SJSA1 (cell line): ENCODE measurements around the gene NTM. TPM values are rescaled to one million over a fixed set of nuclear protein-coding genes. Genes with fewer than 3 reads are reported as not detected.

Experiments
- DNase-seq, 2 experiments: peaks; one replicate each; pipeline ENCODE4 v3.0.0-alpha.2; 2015 to 2020; ENCODE audit warnings: low spot score in 2 of 2, low read depth in 1 of 2
- H3K27ac ChIP-seq: fragments of 250-450 bp; sonication (Bioruptor Pico); 2 replicates; pipeline ENCODE4 v1.5.1; 2020; ENCODE audit warnings: mild to moderate bottlenecking, moderate library complexity
- H3K27me3 ChIP-seq: fragments of 250-450 bp; sonication (Bioruptor Pico); replicated peaks from 2 replicates; pipeline ENCODE4 v1.5.1; 2020; ENCODE audit warnings: mild to moderate bottlenecking, moderate library complexity
- H3K36me3 ChIP-seq: fragments of 250-450 bp; sonication (Bioruptor Pico); 2 replicates; pipeline ENCODE4 v1.5.1; 2020; ENCODE audit warnings: mild to moderate bottlenecking
- H3K4me1 ChIP-seq: fragments of 250-450 bp; sonication (Bioruptor Pico); replicated peaks from 2 replicates; pipeline ENCODE4 v1.6.1; 2021; ENCODE audit warnings: mild to moderate bottlenecking
- H3K4me3 ChIP-seq: fragments of 250-450 bp; sonication (Bioruptor Pico); 2 replicates; pipeline ENCODE4 v1.5.1; 2020; ENCODE audit warnings: mild to moderate bottlenecking
- H3K9me3 ChIP-seq: fragments of 250-450 bp; sonication (Bioruptor Pico); replicated peaks from 2 replicates; pipeline ENCODE4 v1.5.1; 2020; ENCODE audit warnings: mild to moderate bottlenecking
- total RNA-seq: library from RNA; depleted of rRNA; stranded (reverse); fragments of >200 nt; shearing (Covaris generic); gene quantifications from 2 replicates; pipeline ENCODE4 v1.2.3, GENCODE V29; 2014

NTM gene
- total RNA-seq, 1 experiment from 2014 or later = 0.34 TPM

GRCh38 chr11:131852757-131853156 lies 482.3 kb downstream of the NTM start:
- Histone ChIP-seq H3K4me1 (no peaks in the 10 kb centered on the region), H3K27ac (no peak overlapping the region)

GRCh38 chr11:131854391-131854790 lies 484.0 kb downstream of the NTM start:
- Histone ChIP-seq H3K36me3 (no peaks in the 10 kb centered on the region), H3K4me1 (no peaks in the 10 kb centered on the region), H3K4me3 (no peak overlapping the region), H3K27me3 (no peaks in the 10 kb centered on the region), H3K27ac (no peak overlapping the region), H3K9me3 (no peaks in the 10 kb centered on the region)
- DNase-seq = no peak

More at GRCh38 chr11:131852757-131853156, 482.3 kb downstream of the NTM start:
- Histone ChIP-seq H3K9me3 (no peaks in the 10 kb centered on the region), H3K4me3 (no peak overlapping the region), H3K27me3 (no peaks in the 10 kb centered on the region), H3K36me3 (no peaks in the 10 kb centered on the region)
- no peak for DNase-seq

GRCh38 chr11:131855320-131855719 lies 484.9 kb downstream of the NTM start:
- H3K4me1 ChIP-seq = no peaks in the 10 kb centered on the region
- no peak overlapping the region for H3K4me3 ChIP-seq
- no peaks in the 10 kb centered on the region for H3K27me3 ChIP-seq
- no peaks in the 10 kb centered on the region for H3K36me3 ChIP-seq
- H3K27ac ChIP-seq = no peak overlapping the region
- DNase-seq = no peak
- H3K9me3 ChIP-seq = no peaks in the 10 kb centered on the region

- no peaks in the 10 kb centered on the region for H3K27me3 ChIP-seq
- no peak for DNase-seq
- no peaks in the 10 kb centered on the region for H3K4me1 ChIP-seq
- H3K27ac ChIP-seq = no peak overlapping the region
- no peaks in the 10 kb centered on the region for H3K36me3 ChIP-seq
- H3K9me3 ChIP-seq = no peaks in the 10 kb centered on the region
- no peak overlapping the region for H3K4me3 ChIP-seq
Observed at GRCh38 chr11:131857246-131857645, 486.8 kb downstream of the NTM start.

- Histone ChIP-seq H3K36me3 (no peaks in the 10 kb centered on the region), H3K27ac (no peak overlapping the region)
Observed at GRCh38 chr11:131858505-131858904, 488.1 kb downstream of the NTM start.

GRCh38 chr11:131859538-131860210 lies 489.3 kb downstream of the NTM start:
- Histone ChIP-seq H3K4me1 (no peaks in the 10 kb centered on the region), H3K36me3 (no peaks in the 10 kb centered on the region), H3K9me3 (no peaks in the 10 kb centered on the region), H3K4me3 (no peak overlapping the region), H3K27ac (no peak overlapping the region), H3K27me3 (no peaks in the 10 kb centered on the region)
- no peak for DNase-seq

More at GRCh38 chr11:131858505-131858904, 488.1 kb downstream of the NTM start:
- Histone ChIP-seq H3K4me1 (no peaks in the 10 kb centered on the region), H3K9me3 (no peaks in the 10 kb centered on the region), H3K4me3 (no peak overlapping the region), H3K27me3 (no peaks in the 10 kb centered on the region)
- DNase-seq = no peak

- Histone ChIP-seq H3K36me3 (no peaks in the 10 kb centered on the region), H3K27ac (no peak overlapping the region), H3K4me3 (no peak overlapping the region), H3K4me1 (no peaks in the 10 kb centered on the region), H3K27me3 (no peaks in the 10 kb centered on the region), H3K9me3 (no peaks in the 10 kb centered on the region)
- DNase-seq = no peak
Observed at GRCh38 chr11:131864228-131864627, 493.8 kb downstream of the NTM start.

GRCh38 chr11:131865860-131866259 lies 495.4 kb downstream of the NTM start:
- DNase-seq = no peak
- Histone ChIP-seq H3K27me3 (no peaks in the 10 kb centered on the region), H3K9me3 (no peaks in the 10 kb centered on the region), H3K4me1 (no peaks in the 10 kb centered on the region), H3K4me3 (no peak overlapping the region), H3K36me3 (no peaks in the 10 kb centered on the region), H3K27ac (no peak overlapping the region)

GRCh38 chr11:131866535-131867400 lies 496.4 kb downstream of the NTM start:
- Histone ChIP-seq H3K36me3 (no peaks in the 10 kb centered on the region), H3K27ac (no peak overlapping the region), H3K4me1 (no peaks in the 10 kb centered on the region), H3K4me3 (no peak overlapping the region), H3K9me3 (no peaks in the 10 kb centered on the region), H3K27me3 (no peaks in the 10 kb centered on the region)
- no peak for DNase-seq

GRCh38 chr11:131867457-131868257 lies 497.2 kb downstream of the NTM start:
- H3K27ac ChIP-seq = no peak overlapping the region
- H3K4me3 ChIP-seq = no peak overlapping the region
- no peaks in the 10 kb centered on the region for H3K36me3 ChIP-seq
- no peaks in the 10 kb centered on the region for H3K4me1 ChIP-seq
- DNase-seq = peak; percentile 58 to 66
- no peaks in the 10 kb centered on the region for H3K27me3 ChIP-seq
- no peaks in the 10 kb centered on the region for H3K9me3 ChIP-seq

- Histone ChIP-seq H3K9me3 (no peaks in the 10 kb centered on the region), H3K4me1 (no peaks in the 10 kb centered on the region), H3K36me3 (no peaks in the 10 kb centered on the region), H3K27me3 (no peaks in the 10 kb centered on the region), H3K4me3 (no peak overlapping the region), H3K27ac (no peak overlapping the region)
- no peak for DNase-seq
Observed at GRCh38 chr11:131868629-131869507, 498.5 kb downstream of the NTM start.

GRCh38 chr11:131870305-131870704 lies 499.9 kb downstream of the NTM start:
- Histone ChIP-seq H3K27ac (no peak overlapping the region), H3K36me3 (no peaks in the 10 kb centered on the region), H3K27me3 (no peaks in the 10 kb centered on the region), H3K4me1 (no peaks in the 10 kb centered on the region), H3K4me3 (no peak overlapping the region), H3K9me3 (no peaks in the 10 kb centered on the region)
- no peak for DNase-seq

- no peak for DNase-seq
- Histone ChIP-seq H3K4me3 (no peak overlapping the region), H3K27ac (no peak overlapping the region), H3K36me3 (no peaks in the 10 kb centered on the region), H3K9me3 (no peaks in the 10 kb centered on the region), H3K4me1 (no peaks in the 10 kb centered on the region), H3K27me3 (no peaks in the 10 kb centered on the region)
Observed at GRCh38 chr11:131871006-131871405, 500.6 kb downstream of the NTM start.
